SK-N-SH (cell line): ENCODE results near the gene CASP9. TPM values are rescaled to one million over a fixed set of nuclear protein-coding genes. Genes with fewer than 3 reads are reported as not detected.

Source experiments
- CTCF ChIA-PET: fragments of 300-600, 350-600 bp; formaldehyde crosslinking; extraction: SDS; loops from one replicate; lab custom pipeline; 2021; lab: Yijun Ruan, JAX
- POLR2A ChIA-PET: fragments of 350-600 bp; sonication (Branson Sonifier 250); formaldehyde crosslinking; extraction: SDS; loops from one replicate; lab custom pipeline; 2020; ENCODE audit warnings: antibody characterized with exemption, inconsistent platforms; lab: Yijun Ruan, JAX
- DNase-seq: peaks from one replicate; pipeline ENCODE4 v3.0.0; 2012
- H2AFZ ChIP-seq: fragments of 200-600 bp; sonication (generic); 2 replicates; pipeline ENCODE4 v1.8.1; 2016; ENCODE audit warnings: antibody characterized with exemption, mild to moderate bottlenecking, low read depth
- H3F3A ChIP-seq: fragments of 200-600 bp; sonication (generic); replicated peaks from 2 replicates; pipeline ENCODE3; 2016; ENCODE audit warnings: antibody characterized with exemption, mild to moderate bottlenecking; ENCODE audit not compliant: insufficient read depth
- H3K27ac ChIP-seq, 2 experiments: fragments of 200-500 bp in 1 of 2; fragments of 200-600 bp in 1 of 2; sonication (Bioruptor generic) in 1 of 2; sonication (generic), shearing (Covaris generic) in 1 of 2; 2 replicates each; pipeline versions ENCODE4 v1.5.1 to v1.6.1; 2014 to 2016; ENCODE audit warnings: low read depth in 2 of 2, inconsistent platforms in 1 of 2, low read length in 1 of 2, mild to moderate bottlenecking in 1 of 2, mixed read lengths in 1 of 2
- H3K27me3 ChIP-seq: fragments of 200-600 bp; sonication (generic), shearing (Covaris generic); 2 replicates; pipeline ENCODE4 v1.6.1; 2016; ENCODE audit warnings: mixed run types; ENCODE audit not compliant: insufficient read depth
- H3K36me3 ChIP-seq, 2 experiments: fragments of 200-500 bp in 1 of 2; fragments of 200-600 bp in 1 of 2; sonication (Bioruptor generic) in 1 of 2; sonication (generic) in 1 of 2; replicated peaks in 1 of 2; 2 replicates each; pipeline versions ENCODE3 to v1.5.1; 2014 to 2016; ENCODE audit warnings: low read length in 1 of 2, mild to moderate bottlenecking in 1 of 2; ENCODE audit not compliant: insufficient read depth in 2 of 2, control insufficient read depth in 1 of 2
- H3K4me1 ChIP-seq, 2 experiments: fragments of 200-500 bp in 1 of 2; fragments of 200-600 bp in 1 of 2; sonication (Bioruptor generic) in 1 of 2; sonication (generic), shearing (Covaris generic) in 1 of 2; 2 replicates each; pipeline versions ENCODE4 v1.5.1 to v1.6.1; 2014 to 2016; ENCODE audit warnings: low read depth in 1 of 2, low read length in 1 of 2, mixed run types in 1 of 2; ENCODE audit not compliant: insufficient read depth in 2 of 2, control insufficient read depth in 1 of 2
- H3K4me2 ChIP-seq: fragments of 200-600 bp; sonication (generic), shearing (Covaris generic); 2 replicates; pipeline ENCODE4 v1.6.1; 2017; ENCODE audit warnings: mixed run types
- H3K4me3 ChIP-seq, 2 experiments: fragments of 200-500 bp in 1 of 2; fragments of 200-600 bp in 1 of 2; sonication (Bioruptor generic) in 1 of 2; sonication (generic), shearing (Covaris generic) in 1 of 2; 2 replicates each; pipeline versions ENCODE4 v1.5.1 to v1.8.1; 2014 to 2016; ENCODE audit warnings: low read depth in 2 of 2, inconsistent platforms in 1 of 2, low read length in 1 of 2, mild to moderate bottlenecking in 1 of 2, mixed read lengths in 1 of 2, moderate library complexity in 1 of 2
- H3K79me2 ChIP-seq: fragments of 200-600 bp; sonication (generic); 2 replicates; pipeline ENCODE4 v1.8.1; 2017; ENCODE audit warnings: mild to moderate bottlenecking; ENCODE audit not compliant: insufficient read depth
- H3K9ac ChIP-seq: fragments of 200-600 bp; sonication (generic); 2 replicates; pipeline ENCODE4 v1.6.1; 2017; ENCODE audit warnings: mixed run types
- H3K9me2 ChIP-seq: fragments of 200-600 bp; sonication (generic); 2 replicates; pipeline ENCODE4 v1.6.1; 2017; ENCODE audit warnings: mixed run types
- H3K9me3 ChIP-seq: fragments of 200-600 bp; sonication (generic); 2 replicates; pipeline ENCODE4 v1.6.1; 2017; ENCODE audit warnings: mixed run types, mild to moderate bottlenecking, moderate library complexity
- H4K20me1 ChIP-seq: fragments of 200-600 bp; sonication (generic); 2 replicates; pipeline ENCODE4 v1.6.1; 2017; ENCODE audit warnings: mild to moderate bottlenecking, mixed run types; ENCODE audit not compliant: insufficient read depth
- EP300 ChIP-seq, 2 experiments: IDR thresholded peaks; 2 replicates each; pipeline versions ENCODE4 v1.4.0 to v1.6.1; 2012; ENCODE audit warnings: borderline replicate concordance in 1 of 2, low read depth in 1 of 2, low read length in 1 of 2
- EZH2phosphoT487 ChIP-seq: fragments of 200-600 bp; sonication (generic); IDR thresholded peaks from 2 replicates; pipeline ENCODE4 v1.6.1; 2017; ENCODE audit warnings: low read depth, mixed run types, mild to moderate bottlenecking, antibody characterized with exemption, moderate library complexity, borderline replicate concordance
- FOSL2 ChIP-seq: IDR thresholded peaks from 2 replicates; pipeline ENCODE4 v1.4.0; 2012; ENCODE audit warnings: low read depth, mild to moderate bottlenecking, moderate library complexity, borderline replicate concordance
- FOXM1 ChIP-seq: IDR thresholded peaks from 2 replicates; pipeline ENCODE4 v1.4.0; 2012; ENCODE audit warnings: low read depth, mild to moderate bottlenecking
- GABPA ChIP-seq: IDR thresholded peaks from 2 replicates; pipeline ENCODE4 v1.4.0; 2012; ENCODE audit warnings: low read depth, mild to moderate bottlenecking
- IRF3 ChIP-seq: fragments of 150-350 bp; IDR thresholded peaks from 2 replicates; pipeline ENCODE4 v1.6.1; 2016; ENCODE audit warnings: mild to moderate bottlenecking, low read depth, low read length
- JUND ChIP-seq: IDR thresholded peaks from 2 replicates; pipeline ENCODE4 v1.4.0; 2012
- MXI1 ChIP-seq: IDR thresholded peaks from 2 replicates; pipeline ENCODE4 v1.6.1; 2012; ENCODE audit warnings: mild to moderate bottlenecking, low read depth, low read length, improper control_type of control experiment
- NFIC ChIP-seq: IDR thresholded peaks from 2 replicates; pipeline ENCODE4 v1.4.0; 2012; ENCODE audit warnings: borderline replicate concordance
- REST ChIP-seq: IDR thresholded peaks from 2 replicates; pipeline ENCODE4 v1.6.1; 2012; ENCODE audit warnings: mild to moderate bottlenecking, low read depth, low read length, moderate library complexity
- RXRA ChIP-seq: IDR thresholded peaks from 2 replicates; pipeline ENCODE4 v1.4.0; 2012; ENCODE audit warnings: low read depth, mild to moderate bottlenecking, borderline replicate concordance
- SMC3 ChIP-seq: IDR thresholded peaks from 2 replicates; pipeline ENCODE4 v1.6.1; 2012; ENCODE audit warnings: low read depth, low read length, improper control_type of control experiment
- TCF12 ChIP-seq: IDR thresholded peaks from 2 replicates; pipeline ENCODE4 v1.4.0; 2012
- TEAD4 ChIP-seq: IDR thresholded peaks from 2 replicates; pipeline ENCODE4 v1.4.0; 2012; ENCODE audit warnings: mild to moderate bottlenecking, borderline replicate concordance; ENCODE audit not compliant: insufficient read depth
- USF2 ChIP-seq: fragments of 150-350 bp; IDR thresholded peaks from 2 replicates; pipeline ENCODE4 v1.6.1; 2017; ENCODE audit warnings: antibody characterized with exemption, low read length, low read depth, borderline replicate concordance
- ZBTB33 ChIP-seq: IDR thresholded peaks from 2 replicates; pipeline ENCODE4 v1.4.0; 2012; ENCODE audit warnings: low read depth, borderline replicate concordance
- WGBS: methylation state at CpG from one replicate; pipeline ENCODE4 v1.1.6; 2017; ENCODE audit warnings: low lambda C conversion rate; 5-methylcytosine and 5-hydroxymethylcytosine counted together
- polyA plus RNA-seq, 3 experiments: library from polyadenylated mRNA; depleted of rRNA; stranded (reverse); fragments of >200 nt; gene quantifications; 2 replicates each; pipeline ENCODE4 v1.2.3, GENCODE V29; 2012

The CASP9 gene
- polyA plus RNA-seq, 1 of the 3 experiments (the other 2 are of a cell fraction) = 16.9 TPM

- H3K4me3 ChIP-seq = no peak overlapping the region
- no peak overlapping the region for H2AFZ ChIP-seq
- H3K36me3 ChIP-seq = no peaks in the 10 kb centered on the region
- H3F3A ChIP-seq = no peaks in the 10 kb centered on the region
- H3K4me1 ChIP-seq = no peaks in the 10 kb centered on the region
- H3K79me2 ChIP-seq = no peaks in the 10 kb centered on the region
- no peak overlapping the region for H3K4me2 ChIP-seq
- H4K20me1 ChIP-seq = no peaks in the 10 kb centered on the region
- no peaks in the 10 kb centered on the region for H3K9me3 ChIP-seq
- TF ChIP-seq RXRA (no peak), ZBTB33 (no peak), NFIC (no peak), EP300 (IDR thresholded peaks at IDR 0.05; ENCODE audit: borderline replicate concordance in 1 of 2, low read depth in 1 of 2, low read length in 1 of 2) (no peak)
- 89% methylated on average over 3 of the region's 3 CpGs for WGBS
- no peak overlapping the region for H3K9ac ChIP-seq
- ChIA-PET POLR2A (no interaction called here), CTCF (no interaction called here)
- no peaks in the 10 kb centered on the region for H3K9me2 ChIP-seq
- H3K27ac ChIP-seq = no peak overlapping the region
- no peaks in the 10 kb centered on the region for H3K27me3 ChIP-seq
- no peak for DNase-seq
Measured at GRCh38 chr1:15476927-15477326, 47.1 kb downstream of the CASP9 start.

GRCh38 chr1:15475752-15476314 lies 48.2 kb downstream of the CASP9 start, which contains the start of gene CELA2B:
Gene CELA2B (plus strand): TSS chr1:15476104. CDS start chr1:15476126, 22 bp downstream.
- no peak within 1 kb of the TSS for H3K4me3 ChIP-seq
- WGBS = 82% methylated on average over 5 of the region's 5 CpGs
- H3K9ac ChIP-seq = no peak within 1 kb of the TSS
- no peak within 1 kb of the TSS for H2AFZ ChIP-seq
- POLR2A ChIA-PET = no interaction called here
- no peaks in the 10 kb centered on the region for H3F3A ChIP-seq
- no peaks in the 10 kb centered on the region for H3K27me3 ChIP-seq
- no peaks in the 10 kb centered on the region for H4K20me1 ChIP-seq
- no peaks in the 10 kb centered on the region for H3K36me3 ChIP-seq
- no peak for TF ChIP-seq MXI1
- no peak for TF ChIP-seq USF2
- TF ChIP-seq TEAD4 = no peak
- no peak for TF ChIP-seq SMC3
- TF ChIP-seq REST = no peak
- TF ChIP-seq FOXM1 = no peak
- TF ChIP-seq GABPA = no peak
- TF ChIP-seq JUND = no peak
- TF ChIP-seq IRF3 = no peak
- TF ChIP-seq FOSL2 = no peak
- no peak for TF ChIP-seq TCF12
- no peak for TF ChIP-seq EZH2phosphoT487
- no peak within 1 kb of the TSS for H3K27ac ChIP-seq
- no peak for DNase-seq
- H3K79me2 ChIP-seq = no peaks in the 10 kb centered on the region
- H3K9me2 ChIP-seq = no peaks in the 10 kb centered on the region
- CTCF ChIA-PET = no interaction called here
- no peaks in the 10 kb centered on the region for H3K9me3 ChIP-seq
- H3K4me2 ChIP-seq = no peak within 1 kb of the TSS
- H3K4me1 ChIP-seq = no peaks in the 10 kb centered on the region
